Activated CD4-positive, CD25-positive, alpha-beta regulatory T cell treated with anti-CD3 and anti-CD28 coated beads, Interleukin-2, amount 50 U/mL, for 72 hours (primary cell): ENCODE data around the gene SULF2.

Experiments
- DNase-seq: peaks from one replicate; pipeline ENCODE4 v3.0.0; 2021

The SULF2 gene

DNA sequence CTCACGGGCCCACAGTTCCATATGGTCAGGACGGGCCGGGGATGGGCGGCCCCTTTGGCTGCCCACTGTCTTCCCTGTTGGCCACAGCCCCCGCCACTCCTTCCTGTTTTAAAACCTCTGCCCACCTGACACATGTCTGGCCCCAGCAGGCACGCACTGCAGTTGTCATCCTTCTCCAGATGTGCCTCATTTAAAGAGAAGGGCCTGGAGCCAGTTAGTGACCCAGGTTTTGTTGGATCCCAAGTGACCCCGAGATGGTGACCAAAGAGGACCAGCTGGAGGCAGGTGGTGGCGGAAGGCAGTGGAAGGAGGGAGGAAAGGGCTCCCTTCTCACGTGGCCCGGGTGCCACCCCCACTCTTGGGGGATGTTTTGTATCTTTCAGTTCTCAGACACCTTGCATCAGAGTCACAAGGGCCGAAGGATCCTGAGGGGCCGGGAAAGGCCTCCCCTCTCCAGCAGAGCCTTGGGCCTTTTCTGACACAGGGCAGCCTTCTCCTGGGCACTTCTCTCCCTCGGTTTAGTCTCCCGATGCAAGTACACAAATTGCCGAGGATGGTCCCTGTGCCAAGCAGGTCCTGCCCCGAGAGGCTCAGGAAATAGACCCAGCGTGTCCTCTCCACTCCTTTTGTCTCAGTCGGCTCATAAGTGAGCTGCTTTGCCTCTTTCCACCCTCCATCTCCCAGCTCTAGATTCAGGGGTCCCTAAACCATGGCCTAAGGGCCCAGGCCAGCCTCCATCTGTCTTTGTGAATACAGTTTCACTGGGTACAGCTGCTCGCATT, 117.6 kb downstream of the SULF2 start:
- peak; percentile 28 for DNase-seq

DNA sequence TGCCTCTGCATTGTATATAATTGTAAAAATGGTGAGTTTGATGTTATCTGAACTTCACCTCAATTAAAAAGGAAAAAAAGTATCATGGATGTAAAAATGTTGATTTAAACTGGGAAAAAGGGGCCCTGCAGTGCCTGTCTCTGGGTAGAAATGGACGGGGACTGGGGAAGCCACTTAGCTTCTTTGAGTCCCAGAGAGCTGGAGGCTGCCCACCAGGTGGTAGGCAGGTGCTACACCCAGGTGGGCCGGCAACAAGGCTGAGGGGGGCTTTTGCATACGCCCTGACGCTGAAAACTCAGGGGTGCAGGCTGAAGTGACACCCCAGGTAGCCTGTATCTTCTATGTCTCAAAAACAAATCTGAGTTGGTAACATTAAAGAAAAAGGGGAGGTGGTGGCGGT, 118.2 kb downstream of the SULF2 start:
- no peak for DNase-seq

- no peak for DNase-seq
Observed at GRCh38 chr20:47666304-47666703, 119.0 kb downstream of the SULF2 start.

- no peak for DNase-seq
Observed at GRCh38 chr20:47665221-47665991, 119.9 kb downstream of the SULF2 start.

- DNase-seq, result no peak
Observed at GRCh38 chr20:47664744-47665143, 120.5 kb downstream of the SULF2 start.

DNA sequence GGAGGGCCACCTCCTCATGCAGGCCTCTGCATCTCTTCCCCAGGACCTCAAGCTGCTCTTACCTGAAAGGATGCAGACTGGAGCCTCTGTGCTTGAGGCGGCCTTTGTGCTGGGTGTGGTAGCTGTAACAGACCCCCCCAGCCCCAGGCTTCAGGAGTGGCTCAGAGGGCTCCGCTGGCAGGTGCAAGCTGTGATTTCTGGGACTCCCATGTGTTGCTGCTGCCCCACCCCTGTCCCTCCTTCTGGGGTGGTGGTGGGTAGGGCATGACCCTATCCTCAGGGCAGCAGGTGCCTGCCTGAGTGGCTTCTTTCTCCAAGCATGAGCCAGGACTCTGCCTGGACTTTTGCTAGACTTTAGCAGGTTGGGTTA, 121.2 kb downstream of the SULF2 start:
- no peak for DNase-seq

- DNase-seq, result peak; percentile 72
Observed at GRCh38 chr20:47663354-47664067, 121.8 kb downstream of the SULF2 start.

- DNase-seq, result no peak
Observed at GRCh38 chr20:47662483-47663353, 122.6 kb downstream of the SULF2 start.

GRCh38 chr20:47661714-47662113, 123.6 kb downstream of the SULF2 start:
- DNase-seq, result no peak

GRCh38 chr20:47660983-47661700, 124.1 kb downstream of the SULF2 start:
- no peak for DNase-seq

DNA sequence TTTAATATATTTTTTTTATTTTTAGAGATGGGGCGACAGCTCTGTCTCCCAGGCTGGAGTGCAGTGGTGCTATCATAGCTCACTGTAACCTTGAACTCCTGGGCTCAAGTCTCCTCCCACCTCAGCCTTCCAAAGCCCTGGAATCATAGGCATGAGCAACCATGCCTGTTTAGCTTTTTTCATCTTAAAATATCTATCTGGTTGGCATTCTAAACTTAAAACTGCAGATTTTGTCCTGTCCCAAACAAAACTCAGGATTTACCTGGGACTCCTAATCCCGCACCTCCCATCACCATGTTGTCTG, 124.7 kb downstream of the SULF2 start:
- no peak for DNase-seq

GRCh38 chr20:47659904-47660601, 125.2 kb downstream of the SULF2 start:
- DNase-seq, result no peak

GRCh38 chr20:47656318-47656717, 129.0 kb downstream of the SULF2 start:
- no peak for DNase-seq

DNA sequence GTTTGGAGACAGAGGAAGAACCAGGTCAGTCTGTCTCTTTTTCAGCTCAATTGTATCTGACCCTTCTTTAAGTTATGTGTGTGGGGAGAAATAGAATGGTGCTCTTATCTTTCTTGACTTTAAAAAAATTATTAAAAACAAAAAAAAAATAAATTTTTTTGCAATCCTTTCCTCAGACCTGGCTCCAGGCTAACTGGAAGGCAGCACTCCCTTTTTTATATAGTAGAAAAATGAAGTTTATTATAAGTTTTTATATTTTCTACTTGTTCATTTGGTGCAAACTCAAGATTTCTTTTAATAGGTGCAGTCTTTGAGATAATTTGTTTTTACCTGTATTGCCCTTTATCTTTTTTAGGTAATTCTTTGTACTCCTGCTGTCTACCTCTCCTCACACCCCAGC, 129.6 kb downstream of the SULF2 start:
- DNase-seq, result no peak

DNA sequence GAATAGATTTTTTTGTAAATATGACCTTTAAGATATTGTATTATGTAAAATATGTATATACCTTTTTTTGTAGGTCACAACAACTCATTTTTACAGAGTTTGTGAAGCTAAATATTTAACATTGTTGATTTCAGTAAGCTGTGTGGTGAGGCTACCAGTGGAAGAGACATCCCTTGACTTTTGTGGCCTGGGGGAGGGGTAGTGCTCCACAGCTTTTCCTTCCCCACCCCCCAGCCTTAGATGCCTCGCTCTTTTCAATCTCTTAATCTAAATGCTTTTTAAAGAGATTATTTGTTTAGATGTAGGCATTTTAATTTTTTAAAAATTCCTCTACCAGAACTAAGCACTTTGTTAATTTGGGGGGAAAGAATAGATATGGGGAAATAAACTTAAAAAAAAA, 130.9 kb downstream of the SULF2 start:
- no peak for DNase-seq

- no peak for DNase-seq
Observed at GRCh38 chr20:47653869-47654268, 131.4 kb downstream of the SULF2 start.

GRCh38 chr20:47652794-47653193, 132.5 kb downstream of the SULF2 start:
- no peak for DNase-seq

DNA sequence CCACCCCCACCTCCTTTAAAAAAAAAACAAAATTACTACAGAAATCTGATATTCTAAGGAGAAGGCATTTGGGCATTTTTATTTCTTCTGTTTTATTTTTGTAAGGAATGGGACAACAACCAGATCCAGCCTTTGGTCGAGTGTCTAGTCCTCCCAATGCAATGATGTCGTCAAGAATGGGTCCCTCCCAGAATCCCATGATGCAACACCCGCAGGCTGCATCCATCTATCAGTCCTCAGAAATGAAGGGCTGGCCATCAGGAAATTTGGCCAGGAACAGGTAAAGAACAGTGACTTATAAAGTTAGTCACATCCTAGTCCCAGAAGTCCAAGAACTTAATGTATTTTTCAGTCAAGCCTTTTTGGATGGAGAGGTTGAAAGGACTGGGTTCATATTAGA, 133.0 kb downstream of the SULF2 start:
- DNase-seq, result no peak

DNA sequence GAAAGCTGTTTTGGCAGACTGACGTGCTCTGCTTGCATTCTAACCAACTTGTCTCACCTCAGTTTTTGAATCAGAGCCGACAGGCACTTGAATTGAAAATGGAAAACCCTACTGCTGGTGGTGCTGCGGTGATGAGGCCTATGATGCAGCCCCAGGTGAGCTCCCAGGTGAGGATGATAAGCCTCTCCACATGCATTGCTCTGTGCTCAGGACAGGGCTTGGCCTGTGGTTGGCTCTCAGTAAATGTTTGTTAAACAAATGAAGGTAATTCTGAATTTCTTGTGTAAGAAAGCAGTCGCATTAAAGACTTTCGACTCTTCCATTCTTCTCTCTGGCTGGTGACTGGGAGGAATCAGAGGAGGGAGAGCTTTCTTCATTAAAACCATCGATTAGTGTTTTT, 136.3 kb downstream of the SULF2 start:
- DNase-seq, result no peak

DNA sequence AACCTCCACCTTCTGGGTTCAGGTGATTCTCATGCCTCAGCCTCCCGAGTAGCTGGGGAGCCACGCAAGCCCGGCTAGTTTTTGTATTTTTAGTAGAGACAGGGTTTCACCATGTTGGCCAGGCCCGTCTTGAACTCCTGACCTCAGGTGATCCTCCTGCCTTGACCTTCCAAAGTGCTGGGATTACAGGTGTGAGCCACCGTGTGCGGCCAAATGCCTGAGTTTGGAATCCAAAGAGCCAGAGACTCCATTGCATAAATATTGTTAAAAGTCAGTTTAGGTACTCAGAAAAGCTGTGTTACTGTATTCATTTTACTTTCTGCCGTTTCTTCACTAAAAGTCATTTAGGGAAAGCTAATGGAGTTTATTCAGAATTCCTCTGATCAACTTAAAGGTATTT, 137.3 kb downstream of the SULF2 start:
- DNase-seq, result no peak

DNA sequence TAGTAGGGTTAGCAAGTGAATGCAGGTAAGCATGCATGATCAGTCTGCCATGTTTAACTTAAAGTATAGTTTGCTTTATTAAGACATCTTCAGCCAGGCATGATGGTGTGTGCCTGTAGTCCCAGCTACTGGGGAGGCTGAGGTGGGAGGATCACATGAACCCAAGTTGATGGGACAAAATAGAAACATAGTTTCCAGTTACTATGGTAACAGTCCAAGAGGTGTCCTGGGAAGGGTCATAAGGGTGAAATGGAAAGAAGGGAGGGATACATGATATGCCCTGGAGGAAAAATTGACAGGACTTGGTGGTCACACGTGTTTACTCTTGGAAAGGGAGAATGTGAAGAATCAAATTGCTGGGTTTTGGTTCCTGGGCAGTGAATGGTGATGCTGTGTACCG, 139.6 kb downstream of the SULF2 start:
- DNase-seq, result no peak

DNA sequence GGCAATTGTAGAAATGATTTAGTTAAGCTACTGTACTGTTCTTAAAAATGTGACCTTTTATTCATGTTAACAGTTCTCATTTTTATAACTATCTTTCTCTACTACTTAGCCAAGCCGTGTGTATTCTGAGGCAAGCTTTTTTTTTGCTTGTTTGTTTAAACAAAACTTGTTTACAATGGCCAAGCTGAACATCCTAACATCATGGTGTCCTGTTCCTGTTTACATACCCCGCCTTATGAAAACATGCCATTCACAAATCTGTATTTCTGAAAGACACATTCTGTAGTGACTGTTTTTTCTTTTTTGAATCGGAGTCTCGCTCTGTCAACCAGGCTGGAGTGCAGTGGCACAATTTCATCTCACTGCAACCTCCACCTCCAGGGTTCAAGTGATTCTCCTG, 142.7 kb downstream of the SULF2 start:
- no peak for DNase-seq
